ENCODE measurements around the gene PREX1.

The PREX1 gene

DNA sequence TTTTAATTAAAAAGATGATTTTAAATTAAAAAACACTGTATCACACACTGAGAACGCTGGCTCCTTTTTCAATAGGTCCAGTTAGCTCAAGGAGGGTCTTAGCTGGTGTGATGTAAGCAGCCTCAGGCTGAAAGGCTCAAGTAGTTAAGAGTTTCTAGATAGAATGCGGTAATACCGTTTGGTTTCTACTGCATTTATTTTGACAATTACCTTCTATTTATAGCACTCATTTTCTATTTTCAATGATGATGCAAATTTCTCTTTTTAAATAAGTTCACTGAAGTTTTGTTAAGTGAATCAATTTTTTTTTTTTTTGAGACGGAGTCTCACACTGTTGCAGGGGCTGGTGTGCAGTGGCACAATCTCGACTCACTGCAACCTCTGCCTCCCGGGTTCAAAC lies 87.1 kb downstream of the PREX1 start:
- H3K27ac ChIP-seq (replicated peaks) = no peak overlapping the region
- no peak overlapping the region for H3K4me3 ChIP-seq (replicated peaks; ENCODE audit: insufficient read depth, low read length)
- no peak for DNase-seq (ENCODE audit: low read depth in 1 of 2, low spot score in 1 of 2)
- TF ChIP-seq SPI1 (IDR thresholded peaks at IDR 0.05; ENCODE audit: borderline replicate concordance, low read depth) (no peak), POLR2AphosphoS5 (IDR thresholded peaks at IDR 0.05; ENCODE audit: low read depth) (no peak), GABPA (IDR thresholded peaks at IDR 0.05; ENCODE audit: low read depth) (no peak)
- TF ChIP-seq, protein P1, sequence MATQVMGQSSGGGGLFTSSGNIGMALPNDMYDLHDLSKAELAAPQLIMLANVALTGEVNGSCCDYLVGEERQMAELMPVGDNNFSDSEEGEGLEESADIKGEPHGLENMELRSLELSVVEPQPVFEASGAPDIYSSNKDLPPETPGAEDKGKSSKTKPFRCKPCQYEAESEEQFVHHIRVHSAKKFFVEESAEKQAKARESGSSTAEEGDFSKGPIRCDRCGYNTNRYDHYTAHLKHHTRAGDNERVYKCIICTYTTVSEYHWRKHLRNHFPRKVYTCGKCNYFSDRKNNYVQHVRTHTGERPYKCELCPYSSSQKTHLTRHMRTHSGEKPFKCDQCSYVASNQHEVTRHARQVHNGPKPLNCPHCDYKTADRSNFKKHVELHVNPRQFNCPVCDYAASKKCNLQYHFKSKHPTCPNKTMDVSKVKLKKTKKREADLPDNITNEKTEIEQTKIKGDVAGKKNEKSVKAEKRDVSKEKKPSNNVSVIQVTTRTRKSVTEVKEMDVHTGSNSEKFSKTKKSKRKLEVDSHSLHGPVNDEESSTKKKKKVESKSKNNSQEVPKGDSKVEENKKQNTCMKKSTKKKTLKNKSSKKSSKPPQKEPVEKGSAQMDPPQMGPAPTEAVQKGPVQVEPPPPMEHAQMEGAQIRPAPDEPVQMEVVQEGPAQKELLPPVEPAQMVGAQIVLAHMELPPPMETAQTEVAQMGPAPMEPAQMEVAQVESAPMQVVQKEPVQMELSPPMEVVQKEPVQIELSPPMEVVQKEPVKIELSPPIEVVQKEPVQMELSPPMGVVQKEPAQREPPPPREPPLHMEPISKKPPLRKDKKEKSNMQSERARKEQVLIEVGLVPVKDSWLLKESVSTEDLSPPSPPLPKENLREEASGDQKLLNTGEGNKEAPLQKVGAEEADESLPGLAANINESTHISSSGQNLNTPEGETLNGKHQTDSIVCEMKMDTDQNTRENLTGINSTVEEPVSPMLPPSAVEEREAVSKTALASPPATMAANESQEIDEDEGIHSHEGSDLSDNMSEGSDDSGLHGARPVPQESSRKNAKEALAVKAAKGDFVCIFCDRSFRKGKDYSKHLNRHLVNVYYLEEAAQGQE (IDR thresholded peaks at IDR 0.05; ENCODE audit: insufficient replicate concordance, low read depth) = no peak
- TF ChIP-seq, protein P2, sequence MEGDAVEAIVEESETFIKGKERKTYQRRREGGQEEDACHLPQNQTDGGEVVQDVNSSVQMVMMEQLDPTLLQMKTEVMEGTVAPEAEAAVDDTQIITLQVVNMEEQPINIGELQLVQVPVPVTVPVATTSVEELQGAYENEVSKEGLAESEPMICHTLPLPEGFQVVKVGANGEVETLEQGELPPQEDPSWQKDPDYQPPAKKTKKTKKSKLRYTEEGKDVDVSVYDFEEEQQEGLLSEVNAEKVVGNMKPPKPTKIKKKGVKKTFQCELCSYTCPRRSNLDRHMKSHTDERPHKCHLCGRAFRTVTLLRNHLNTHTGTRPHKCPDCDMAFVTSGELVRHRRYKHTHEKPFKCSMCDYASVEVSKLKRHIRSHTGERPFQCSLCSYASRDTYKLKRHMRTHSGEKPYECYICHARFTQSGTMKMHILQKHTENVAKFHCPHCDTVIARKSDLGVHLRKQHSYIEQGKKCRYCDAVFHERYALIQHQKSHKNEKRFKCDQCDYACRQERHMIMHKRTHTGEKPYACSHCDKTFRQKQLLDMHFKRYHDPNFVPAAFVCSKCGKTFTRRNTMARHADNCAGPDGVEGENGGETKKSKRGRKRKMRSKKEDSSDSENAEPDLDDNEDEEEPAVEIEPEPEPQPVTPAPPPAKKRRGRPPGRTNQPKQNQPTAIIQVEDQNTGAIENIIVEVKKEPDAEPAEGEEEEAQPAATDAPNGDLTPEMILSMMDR (IDR thresholded peaks at IDR 0.05; ENCODE audit: insufficient read depth, low read length) = no peak
- H3K27me3 ChIP-seq (ENCODE audit: insufficient read depth, poor library complexity, severe bottlenecking) = no peaks in the 10 kb centered on the region

DNA sequence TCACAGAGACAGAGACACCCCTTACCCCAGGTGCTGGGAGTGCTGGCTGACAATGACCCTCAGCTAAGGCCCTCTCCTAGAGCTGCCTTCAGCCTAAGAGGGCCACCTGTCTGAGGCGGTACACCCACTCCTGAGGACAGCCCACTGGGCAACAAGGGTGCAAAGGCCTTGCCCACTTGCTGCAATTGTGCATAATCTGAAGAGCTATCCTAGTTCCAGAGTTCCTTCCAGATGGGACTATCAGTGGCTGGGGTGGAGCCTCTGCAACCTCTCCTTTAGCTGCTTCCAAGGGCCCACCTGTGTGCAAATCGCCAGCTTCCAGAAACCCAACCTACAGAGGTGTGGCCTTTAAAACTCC lies 87.5 kb downstream of the PREX1 start:
- Histone ChIP-seq H3K4me3 (replicated peaks; ENCODE audit: insufficient read depth, low read length) (no peak overlapping the region), H3K27me3 (ENCODE audit: insufficient read depth, poor library complexity, severe bottlenecking) (no peaks in the 10 kb centered on the region), H3K27ac (replicated peaks) (no peak overlapping the region)
- TF ChIP-seq POLR2AphosphoS5 (IDR thresholded peaks at IDR 0.05; ENCODE audit: low read depth) = no peak
- no peak for TF ChIP-seq SPI1 (IDR thresholded peaks at IDR 0.05; ENCODE audit: borderline replicate concordance, low read depth)
- TF ChIP-seq, protein P2 (IDR thresholded peaks at IDR 0.05; ENCODE audit: insufficient read depth, low read length) = no peak
- no peak for TF ChIP-seq GABPA (IDR thresholded peaks at IDR 0.05; ENCODE audit: low read depth)
- no peak for DNase-seq (ENCODE audit: low read depth in 1 of 2, low spot score in 1 of 2)

DNA sequence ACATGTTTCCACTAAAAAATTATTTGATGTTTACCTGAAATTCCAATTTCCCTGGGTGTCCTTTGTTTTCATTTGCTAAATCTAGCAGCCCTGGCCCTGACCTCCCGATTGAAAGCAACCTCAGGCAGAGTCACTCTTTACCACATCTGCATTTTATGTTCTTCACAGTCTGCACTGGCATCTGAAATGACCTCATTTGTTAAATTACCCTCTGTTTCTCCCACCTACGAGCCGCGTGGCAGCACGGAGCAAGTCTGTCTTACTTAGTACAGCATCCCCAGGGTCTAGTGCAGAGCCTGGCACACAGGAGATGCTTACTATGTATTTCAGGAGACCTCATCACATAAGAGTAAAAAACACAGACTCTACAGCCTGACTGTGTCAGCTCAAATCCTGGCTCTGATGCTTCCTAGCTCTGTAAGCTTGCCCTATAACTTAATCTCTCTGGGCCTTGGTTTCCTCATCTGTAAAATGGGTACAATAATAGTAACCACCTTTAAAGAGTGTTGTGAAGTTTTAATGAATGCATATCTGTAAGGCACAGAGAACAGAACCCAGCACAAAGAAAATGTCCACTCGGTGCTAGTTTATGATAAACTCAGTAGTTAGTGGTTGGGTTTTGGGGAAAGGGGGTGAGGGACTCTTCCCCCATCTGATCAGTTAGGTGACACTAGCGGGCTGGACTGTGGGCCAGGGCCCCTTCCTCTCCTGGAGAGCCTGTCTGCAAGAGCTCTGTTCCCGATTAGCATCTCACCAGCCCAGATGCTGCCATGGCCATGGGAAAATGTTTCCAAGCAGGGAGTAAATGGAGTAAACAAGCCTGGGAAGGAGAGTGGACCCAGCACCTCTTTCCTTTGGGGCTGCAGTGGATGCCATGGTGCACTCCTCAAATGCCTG lies 88.2 kb downstream of the PREX1 start:
- Histone ChIP-seq H3K27ac (replicated peaks) (peak overlapping the region; percentile 54), H3K4me3 (replicated peaks; ENCODE audit: insufficient read depth, low read length) (no peak overlapping the region), H3K27me3 (ENCODE audit: insufficient read depth, poor library complexity, severe bottlenecking) (no peaks in the 10 kb centered on the region)
- peak in 1 of 2 experiments; percentile 35 for DNase-seq (ENCODE audit: low read depth in 1 of 2, low spot score in 1 of 2)
- TF ChIP-seq GABPA (IDR thresholded peaks at IDR 0.05; ENCODE audit: low read depth) (no peak), POLR2AphosphoS5 (IDR thresholded peaks at IDR 0.05; ENCODE audit: low read depth) (no peak), SPI1 (IDR thresholded peaks at IDR 0.05; ENCODE audit: borderline replicate concordance, low read depth) (no peak)
- TF ChIP-seq, protein P1 (IDR thresholded peaks at IDR 0.05; ENCODE audit: insufficient replicate concordance, low read depth) = no peak
- TF ChIP-seq, protein P2 (IDR thresholded peaks at IDR 0.05; ENCODE audit: insufficient read depth, low read length) = no peak

Data from HL-60 (cell line).